GM12873 (cell line): ENCODE results near the gene MAPKAPK5.

Experiments
- TF ChIP-seq, protein P1 (sequence below): IDR thresholded peaks from 2 replicates; pipeline ENCODE4 v1.5.1; 2012; ENCODE audit warnings: low read depth, mild to moderate bottlenecking, moderate library complexity, low read length, control low read depth; ENCODE audit not compliant: insufficient read depth; ENCODE audit errors: missing control alignments

Gene MAPKAPK5

DNA sequence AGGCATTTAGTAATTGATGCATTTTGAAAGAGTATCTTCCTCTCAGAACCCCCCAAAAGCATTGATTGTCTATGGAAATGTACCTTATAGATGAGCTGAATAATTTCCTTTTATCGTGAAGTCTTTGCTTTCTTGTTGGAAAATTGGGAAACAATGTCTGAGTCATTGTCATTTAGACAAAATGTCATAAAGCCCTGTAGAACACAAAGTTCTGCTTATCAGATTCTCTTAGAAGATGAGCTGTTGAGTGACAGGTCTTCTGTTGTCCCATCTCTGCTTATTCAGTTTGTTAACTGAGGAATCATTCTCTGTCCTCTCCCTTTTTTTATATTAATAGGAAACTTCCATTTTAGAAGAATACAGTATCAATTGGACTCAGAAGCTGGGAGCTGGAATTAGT is 22.9 kb downstream of the MAPKAPK5 start:
- TF ChIP-seq, protein P1, sequence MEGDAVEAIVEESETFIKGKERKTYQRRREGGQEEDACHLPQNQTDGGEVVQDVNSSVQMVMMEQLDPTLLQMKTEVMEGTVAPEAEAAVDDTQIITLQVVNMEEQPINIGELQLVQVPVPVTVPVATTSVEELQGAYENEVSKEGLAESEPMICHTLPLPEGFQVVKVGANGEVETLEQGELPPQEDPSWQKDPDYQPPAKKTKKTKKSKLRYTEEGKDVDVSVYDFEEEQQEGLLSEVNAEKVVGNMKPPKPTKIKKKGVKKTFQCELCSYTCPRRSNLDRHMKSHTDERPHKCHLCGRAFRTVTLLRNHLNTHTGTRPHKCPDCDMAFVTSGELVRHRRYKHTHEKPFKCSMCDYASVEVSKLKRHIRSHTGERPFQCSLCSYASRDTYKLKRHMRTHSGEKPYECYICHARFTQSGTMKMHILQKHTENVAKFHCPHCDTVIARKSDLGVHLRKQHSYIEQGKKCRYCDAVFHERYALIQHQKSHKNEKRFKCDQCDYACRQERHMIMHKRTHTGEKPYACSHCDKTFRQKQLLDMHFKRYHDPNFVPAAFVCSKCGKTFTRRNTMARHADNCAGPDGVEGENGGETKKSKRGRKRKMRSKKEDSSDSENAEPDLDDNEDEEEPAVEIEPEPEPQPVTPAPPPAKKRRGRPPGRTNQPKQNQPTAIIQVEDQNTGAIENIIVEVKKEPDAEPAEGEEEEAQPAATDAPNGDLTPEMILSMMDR: no peak

DNA sequence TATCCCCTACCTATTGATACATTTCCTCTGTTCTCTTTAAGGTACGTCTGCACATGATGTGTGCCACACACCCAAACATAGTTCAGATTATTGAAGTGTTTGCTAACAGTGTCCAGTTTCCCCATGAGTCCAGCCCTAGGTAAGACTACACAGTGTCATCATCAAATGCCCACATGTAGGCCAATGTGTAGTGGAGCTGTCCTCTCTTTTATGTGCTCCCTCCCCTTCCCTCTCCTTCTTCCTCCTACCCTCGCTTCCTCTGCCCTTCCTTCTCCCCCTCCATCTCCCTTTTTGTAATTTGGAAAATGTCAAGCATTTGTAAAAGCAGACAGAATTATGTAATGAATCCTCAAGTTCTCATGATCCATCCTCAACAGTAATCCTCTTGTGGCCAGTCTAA is 25.5 kb downstream of the MAPKAPK5 start:
- TF ChIP-seq, protein P1: no peak

DNA sequence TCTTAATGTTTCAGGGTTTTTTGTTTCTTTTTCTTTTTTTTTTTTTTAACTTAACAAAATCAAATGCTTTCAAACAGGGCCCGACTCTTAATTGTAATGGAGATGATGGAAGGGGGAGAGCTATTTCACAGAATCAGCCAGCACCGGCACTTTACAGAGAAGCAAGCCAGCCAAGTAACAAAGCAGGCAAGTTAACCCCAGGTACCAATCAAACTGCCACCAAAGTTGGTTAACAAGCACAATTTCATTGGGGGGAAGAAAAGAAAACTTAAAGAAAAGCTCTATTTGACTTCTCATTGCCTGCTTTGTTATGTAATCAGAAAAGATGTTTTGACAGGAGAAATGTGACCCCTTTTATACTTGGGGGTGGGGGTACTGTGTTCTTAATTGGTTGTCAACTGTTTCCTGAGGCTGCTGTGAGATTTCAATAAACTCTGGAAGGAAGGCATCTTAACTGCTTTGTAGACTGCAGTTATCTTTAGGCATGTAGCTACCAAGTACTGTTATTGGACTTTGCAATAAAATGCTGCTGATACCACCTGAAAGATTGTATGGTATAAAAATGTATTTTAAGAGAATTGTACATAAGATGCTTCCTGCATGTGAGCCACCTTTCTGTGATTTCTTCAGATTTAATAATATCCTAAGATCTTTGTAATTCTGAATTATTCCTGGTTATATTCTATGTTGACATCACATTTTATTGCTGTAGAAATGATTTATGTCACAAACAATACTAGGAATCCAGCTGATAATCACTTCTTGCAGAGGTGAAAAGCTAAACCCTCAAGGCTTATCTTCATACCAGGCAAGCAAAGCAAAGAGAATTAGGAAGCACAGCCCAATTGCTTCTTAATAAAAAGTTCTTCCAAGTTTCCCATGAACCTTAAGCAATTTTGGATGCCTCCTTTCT is 26.9 kb downstream of the MAPKAPK5 start:
- TF ChIP-seq, protein P1: no peak

DNA sequence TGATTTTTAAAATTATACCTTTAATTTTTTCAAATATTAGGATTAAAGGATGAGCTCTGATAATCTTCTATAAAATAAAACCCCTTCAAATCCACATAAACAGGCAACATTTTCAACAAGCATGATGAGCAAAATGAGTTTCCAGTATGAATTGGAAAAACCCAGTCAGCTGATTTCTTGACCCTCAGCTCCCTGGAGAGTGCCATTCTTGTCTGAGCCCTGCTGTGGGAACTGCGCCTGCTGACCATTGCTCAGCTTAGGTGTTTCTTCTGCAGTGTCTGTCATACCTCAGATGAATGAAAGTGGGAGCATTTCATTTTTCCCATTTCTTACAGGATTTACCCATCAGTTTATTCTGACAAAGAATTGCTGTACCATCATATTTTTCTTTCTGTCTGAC is 27.6 kb downstream of the MAPKAPK5 start:
- TF ChIP-seq, protein P1: no peak

DNA sequence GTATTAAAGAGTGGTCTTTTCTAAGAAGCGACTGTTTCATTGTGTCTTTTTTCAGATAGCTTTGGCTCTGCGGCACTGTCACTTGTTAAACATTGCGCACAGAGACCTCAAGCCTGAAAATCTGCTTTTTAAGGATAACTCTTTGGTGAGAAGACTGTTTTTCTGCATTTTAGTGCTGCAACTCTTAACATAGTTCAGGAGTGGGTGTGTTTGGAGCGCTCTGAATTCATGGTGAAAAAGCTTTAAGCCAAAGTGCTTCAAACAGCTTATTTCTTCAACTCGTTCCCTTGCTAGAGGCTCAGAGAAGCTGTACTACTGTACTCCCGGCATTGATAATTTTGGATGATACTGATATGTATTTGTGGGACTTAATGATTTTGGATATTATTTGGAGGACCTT is 28.2 kb downstream of the MAPKAPK5 start:
- TF ChIP-seq, protein P1: no peak

DNA sequence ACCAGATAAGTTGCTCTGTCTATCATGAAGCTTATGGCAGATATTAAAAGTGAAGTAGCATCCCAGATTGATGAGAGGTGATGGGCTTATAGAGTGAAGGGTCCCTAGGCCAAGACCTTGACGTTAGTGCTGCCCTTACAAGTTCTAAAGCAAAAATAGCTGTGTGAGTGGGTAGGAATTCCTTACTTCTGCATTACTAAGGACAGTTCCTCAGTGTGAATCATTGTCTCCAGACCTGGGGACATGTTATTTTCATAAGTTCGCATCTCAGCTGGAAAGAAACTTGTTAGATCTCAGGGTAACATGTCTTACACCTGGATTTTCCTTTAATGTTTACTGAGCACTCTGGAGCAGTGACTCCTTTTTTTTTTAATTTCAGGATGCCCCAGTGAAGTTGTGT is 28.7 kb downstream of the MAPKAPK5 start:
- TF ChIP-seq, protein P1: no peak

DNA sequence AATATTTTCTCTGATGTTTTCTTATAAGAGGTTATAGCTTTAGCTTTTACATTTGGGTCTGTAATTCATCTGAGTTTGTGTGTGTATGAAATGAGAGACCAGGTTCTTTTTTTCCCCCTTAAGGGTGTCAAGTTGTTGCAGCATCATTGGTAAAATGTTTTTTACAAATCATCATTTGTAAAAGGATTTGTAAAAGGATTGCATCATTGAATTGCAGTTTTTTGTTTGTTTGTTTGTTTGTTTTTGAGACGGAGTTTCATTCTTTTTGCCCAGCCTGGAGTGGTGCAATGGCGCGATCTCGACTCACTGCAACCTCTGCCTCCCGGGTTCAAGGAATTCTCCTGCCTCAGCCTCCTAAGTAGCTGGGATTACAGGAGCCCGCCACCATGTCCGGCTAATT is 31.1 kb downstream of the MAPKAPK5 start:
- TF ChIP-seq, protein P1: no peak
